T-helper 22 cell (primary cell): ENCODE data around the gene GOLGA8T.
"Not testable (repeated sequence)": the region's sequence is repeated elsewhere in the genome, so short reads cannot be mapped to it uniquely, and the experiment has no call there.

ENCODE experiments used
- DNase-seq: peaks from one replicate; pipeline ENCODE4 v3.0.0-alpha.2; 2020; ENCODE audit warnings: low read depth

The GOLGA8T gene

DNA sequence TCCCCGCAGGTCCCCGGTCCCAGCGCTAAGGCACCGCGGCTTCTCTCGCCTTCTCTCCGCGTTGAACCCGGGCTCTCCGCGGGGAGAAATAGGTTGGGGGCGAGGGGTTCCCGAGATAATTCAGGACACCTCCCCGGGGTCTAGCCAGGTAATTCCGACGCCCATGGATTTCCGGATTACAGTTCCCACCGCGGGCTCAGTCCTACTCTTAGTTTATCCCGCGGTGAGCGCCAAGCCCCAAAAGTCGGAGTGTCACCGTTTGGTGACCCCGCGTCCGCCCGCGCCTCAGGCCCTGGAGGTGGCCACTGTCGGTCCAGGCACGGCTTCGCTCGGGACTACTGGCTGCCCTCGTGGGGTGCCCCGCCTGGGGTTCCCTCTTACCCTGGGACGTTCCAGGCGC lies 56.8 kb downstream of the GOLGA8T start:
- not testable (repeated sequence) for DNase-seq

DNA sequence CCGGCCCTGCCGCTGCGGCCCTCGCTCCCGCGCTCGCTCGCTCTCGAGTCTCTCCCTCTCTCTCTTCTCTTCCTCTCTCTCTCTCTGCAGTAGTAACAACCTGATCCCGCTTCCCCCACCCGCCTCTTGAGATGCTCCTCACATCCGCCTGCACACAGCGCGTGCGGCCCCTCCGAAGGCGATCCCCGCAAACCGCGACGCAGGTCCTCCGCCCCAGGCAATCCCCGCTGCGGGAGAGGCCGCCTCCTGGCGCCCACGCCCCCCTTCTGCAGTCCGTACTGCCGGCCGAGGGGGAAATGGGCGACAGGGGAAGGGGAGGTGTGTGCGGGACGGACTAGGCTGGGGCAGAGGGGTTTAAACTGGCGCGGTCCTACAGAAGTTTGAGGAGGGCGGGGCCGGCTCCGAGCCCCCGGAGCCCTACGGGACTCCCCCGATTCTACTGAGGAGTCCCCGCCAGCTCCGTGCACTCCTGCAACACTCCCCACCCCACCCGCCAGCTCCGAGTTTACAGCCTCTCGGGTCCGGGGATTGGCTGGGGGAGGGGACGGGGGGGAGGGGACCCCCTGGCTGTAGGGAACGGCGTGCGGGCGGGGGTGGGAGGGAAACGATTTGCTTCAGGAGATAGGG lies 57.4 kb downstream of the GOLGA8T start:
- not testable (repeated sequence) for DNase-seq

DNA sequence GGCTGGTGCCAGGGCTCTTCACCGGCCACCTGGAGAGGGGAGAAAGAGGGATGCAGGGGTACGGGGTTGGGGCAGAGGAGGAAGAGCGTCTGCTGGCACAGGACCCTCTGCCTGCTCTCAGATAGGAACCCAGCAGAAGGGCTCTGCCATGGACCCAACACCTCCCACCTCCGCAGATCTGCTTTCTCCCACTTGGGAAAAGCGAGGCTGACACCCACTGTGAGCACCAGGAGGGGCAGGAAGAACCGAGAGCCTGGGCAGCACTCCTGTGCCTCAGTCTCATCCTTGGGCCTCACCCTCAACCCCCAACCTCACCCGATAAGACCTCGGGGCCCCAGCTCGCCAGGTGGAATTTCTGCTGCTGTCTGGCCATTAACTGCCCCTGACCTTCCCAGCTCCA lies 58.0 kb downstream of the GOLGA8T start:
- DNase-seq: not testable (repeated sequence)
